ENCODE results near the gene GCSAM.
"Not testable (repeated sequence)": the region's sequence is repeated elsewhere in the genome, so short reads cannot be mapped to it uniquely, and the experiment has no call there.

The GCSAM gene

DNA sequence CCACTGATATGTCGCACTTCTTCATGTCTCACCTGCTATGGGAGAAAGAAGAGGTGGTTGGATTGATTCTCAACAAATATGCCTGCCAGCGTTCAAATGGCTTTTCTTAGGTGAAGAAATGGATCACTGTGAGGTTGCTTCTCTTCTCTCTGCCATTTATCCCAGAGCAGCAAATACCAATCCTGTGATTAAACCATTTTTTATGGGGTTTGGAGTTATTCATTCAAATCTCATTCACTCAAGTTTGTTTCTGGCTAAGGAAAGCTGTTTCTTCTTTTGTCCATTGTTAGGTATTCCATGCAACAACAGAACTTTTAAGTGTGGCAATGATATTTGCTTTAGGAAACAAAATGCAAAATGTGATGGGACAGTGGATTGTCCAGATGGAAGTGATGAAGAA, 59.0 kb downstream of the GCSAM start:
- TF ChIP-seq, protein P1, sequence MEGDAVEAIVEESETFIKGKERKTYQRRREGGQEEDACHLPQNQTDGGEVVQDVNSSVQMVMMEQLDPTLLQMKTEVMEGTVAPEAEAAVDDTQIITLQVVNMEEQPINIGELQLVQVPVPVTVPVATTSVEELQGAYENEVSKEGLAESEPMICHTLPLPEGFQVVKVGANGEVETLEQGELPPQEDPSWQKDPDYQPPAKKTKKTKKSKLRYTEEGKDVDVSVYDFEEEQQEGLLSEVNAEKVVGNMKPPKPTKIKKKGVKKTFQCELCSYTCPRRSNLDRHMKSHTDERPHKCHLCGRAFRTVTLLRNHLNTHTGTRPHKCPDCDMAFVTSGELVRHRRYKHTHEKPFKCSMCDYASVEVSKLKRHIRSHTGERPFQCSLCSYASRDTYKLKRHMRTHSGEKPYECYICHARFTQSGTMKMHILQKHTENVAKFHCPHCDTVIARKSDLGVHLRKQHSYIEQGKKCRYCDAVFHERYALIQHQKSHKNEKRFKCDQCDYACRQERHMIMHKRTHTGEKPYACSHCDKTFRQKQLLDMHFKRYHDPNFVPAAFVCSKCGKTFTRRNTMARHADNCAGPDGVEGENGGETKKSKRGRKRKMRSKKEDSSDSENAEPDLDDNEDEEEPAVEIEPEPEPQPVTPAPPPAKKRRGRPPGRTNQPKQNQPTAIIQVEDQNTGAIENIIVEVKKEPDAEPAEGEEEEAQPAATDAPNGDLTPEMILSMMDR (IDR thresholded peaks at IDR 0.05; ENCODE audit: low read depth, low read length, missing control alignments) = no peak
- no peak for DNase-seq (ENCODE audit: low read depth)
- H3K4me3 ChIP-seq (ENCODE audit: low read depth, low read length) = no peak overlapping the region

GRCh38 chr3:112072387-112073060, 60.5 kb downstream of the GCSAM start:
- not testable (repeated sequence) for H3K4me3 ChIP-seq (ENCODE audit: low read depth, low read length); DNase-seq (ENCODE audit: low read depth)

All from GM12864 (cell line).